ENCODE results near the gene HAUS8. TPM values are rescaled to one million over a fixed set of nuclear protein-coding genes. Genes with fewer than 3 reads are reported as not detected.

HAUS8 gene
- total and polyA plus RNA-seq, 2 of the 13 experiments (the other 11 are each of a cell fraction or from before 2014, with no cell fraction given), result 7.8 to 17.5 TPM

DNA sequence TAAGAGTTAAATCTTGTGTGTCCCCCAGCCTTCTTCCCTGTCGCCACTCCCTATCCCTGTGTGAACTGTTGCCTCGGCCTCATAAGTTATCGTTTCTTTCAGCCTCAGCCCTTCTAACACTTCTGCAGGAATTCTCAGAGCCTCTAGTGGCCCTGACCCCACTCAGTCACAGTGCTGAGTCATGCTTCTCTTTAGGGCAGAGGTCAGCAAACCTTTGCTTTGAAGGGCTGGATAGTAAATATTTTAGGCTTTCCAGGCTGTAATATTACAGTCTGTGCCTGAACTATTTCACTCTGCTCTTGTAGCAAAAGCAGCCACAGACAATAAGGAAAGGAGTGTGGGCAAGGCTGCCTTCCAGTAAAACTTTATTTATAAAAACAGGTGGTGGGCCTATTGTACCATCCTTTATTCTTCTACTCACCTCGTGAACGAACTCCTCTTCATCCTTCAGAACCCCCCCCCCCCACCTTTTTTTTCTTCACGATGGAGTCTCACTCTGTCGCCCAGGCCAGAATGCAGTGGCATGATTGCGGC lies 22.4 kb upstream of the HAUS8 start (continued):
- TF ChIP-seq, protein P1, sequence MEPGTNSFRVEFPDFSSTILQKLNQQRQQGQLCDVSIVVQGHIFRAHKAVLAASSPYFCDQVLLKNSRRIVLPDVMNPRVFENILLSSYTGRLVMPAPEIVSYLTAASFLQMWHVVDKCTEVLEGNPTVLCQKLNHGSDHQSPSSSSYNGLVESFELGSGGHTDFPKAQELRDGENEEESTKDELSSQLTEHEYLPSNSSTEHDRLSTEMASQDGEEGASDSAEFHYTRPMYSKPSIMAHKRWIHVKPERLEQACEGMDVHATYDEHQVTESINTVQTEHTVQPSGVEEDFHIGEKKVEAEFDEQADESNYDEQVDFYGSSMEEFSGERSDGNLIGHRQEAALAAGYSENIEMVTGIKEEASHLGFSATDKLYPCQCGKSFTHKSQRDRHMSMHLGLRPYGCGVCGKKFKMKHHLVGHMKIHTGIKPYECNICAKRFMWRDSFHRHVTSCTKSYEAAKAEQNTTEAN (CRISPR knock-in tag; conservative IDR thresholded peaks at IDR 0.05), result no peak
- no peak for TF ChIP-seq HOXA7 (CRISPR knock-in tag; IDR thresholded peaks at IDR 0.05)
- TF ChIP-seq ZNF256 (CRISPR knock-in tag; conservative IDR thresholded peaks at IDR 0.05), result no peak
- 0 out of 2 replicates have a peak, but pooled peaks have one; percentile 7 for TF ChIP-seq ZNF460 (CRISPR knock-in tag; IDR thresholded peaks at IDR 0.05; ENCODE audit: borderline replicate concordance)
- peak; percentile 48; the same call in 1 of the 2 replicates for TF ChIP-seq KDM6A (CRISPR knock-in tag; IDR thresholded peaks at IDR 0.05; ENCODE audit: low read depth)
- TF ChIP-seq ZNF619 (CRISPR knock-in tag; IDR thresholded peaks at IDR 0.05), result no peak
- TF ChIP-seq ZNF737 (CRISPR knock-in tag; IDR thresholded peaks at IDR 0.05; ENCODE audit: borderline replicate concordance), result no peak
- TF ChIP-seq ZNF33A (CRISPR knock-in tag; IDR thresholded peaks at IDR 0.05; ENCODE audit: borderline replicate concordance), result no peak
- peak; percentile 80 for TF ChIP-seq MIER3 (CRISPR knock-in tag; IDR thresholded peaks at IDR 0.05; ENCODE audit: borderline replicate concordance)
- TF ChIP-seq ZMYM3 (CRISPR knock-in tag; IDR thresholded peaks at IDR 0.05), result peak; percentile 45; the same call in 1 of the 2 replicates
- peak; percentile 89 for TF ChIP-seq BCL6 (CRISPR knock-in tag; IDR thresholded peaks at IDR 0.05)
- TF ChIP-seq, protein P2, sequence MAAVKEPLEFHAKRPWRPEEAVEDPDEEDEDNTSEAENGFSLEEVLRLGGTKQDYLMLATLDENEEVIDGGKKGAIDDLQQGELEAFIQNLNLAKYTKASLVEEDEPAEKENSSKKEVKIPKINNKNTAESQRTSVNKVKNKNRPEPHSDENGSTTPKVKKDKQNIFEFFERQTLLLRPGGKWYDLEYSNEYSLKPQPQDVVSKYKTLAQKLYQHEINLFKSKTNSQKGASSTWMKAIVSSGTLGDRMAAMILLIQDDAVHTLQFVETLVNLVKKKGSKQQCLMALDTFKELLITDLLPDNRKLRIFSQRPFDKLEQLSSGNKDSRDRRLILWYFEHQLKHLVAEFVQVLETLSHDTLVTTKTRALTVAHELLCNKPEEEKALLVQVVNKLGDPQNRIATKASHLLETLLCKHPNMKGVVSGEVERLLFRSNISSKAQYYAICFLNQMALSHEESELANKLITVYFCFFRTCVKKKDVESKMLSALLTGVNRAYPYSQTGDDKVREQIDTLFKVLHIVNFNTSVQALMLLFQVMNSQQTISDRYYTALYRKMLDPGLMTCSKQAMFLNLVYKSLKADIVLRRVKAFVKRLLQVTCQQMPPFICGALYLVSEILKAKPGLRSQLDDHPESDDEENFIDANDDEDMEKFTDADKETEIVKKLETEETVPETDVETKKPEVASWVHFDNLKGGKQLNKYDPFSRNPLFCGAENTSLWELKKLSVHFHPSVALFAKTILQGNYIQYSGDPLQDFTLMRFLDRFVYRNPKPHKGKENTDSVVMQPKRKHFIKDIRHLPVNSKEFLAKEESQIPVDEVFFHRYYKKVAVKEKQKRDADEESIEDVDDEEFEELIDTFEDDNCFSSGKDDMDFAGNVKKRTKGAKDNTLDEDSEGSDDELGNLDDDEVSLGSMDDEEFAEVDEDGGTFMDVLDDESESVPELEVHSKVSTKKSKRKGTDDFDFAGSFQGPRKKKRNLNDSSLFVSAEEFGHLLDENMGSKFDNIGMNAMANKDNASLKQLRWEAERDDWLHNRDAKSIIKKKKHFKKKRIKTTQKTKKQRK (IDR thresholded peaks at IDR 0.05; ENCODE audit: low read length), result no peak
- TF ChIP-seq SP5 (CRISPR knock-in tag; IDR thresholded peaks at IDR 0.05; ENCODE audit: borderline replicate concordance, low read depth), result 0 out of 2 replicates have a peak, but pooled peaks have one; percentile 33
- TF ChIP-seq EP300 (IDR thresholded peaks at IDR 0.05; ENCODE audit: low read depth in 2 of 2, low read length in 2 of 2), result peak; percentile 42 to 85; a peak in 3 of 4 replicates
- TF ChIP-seq EP300 (CRISPR knock-in tag; IDR thresholded peaks at IDR 0.05; ENCODE audit: borderline replicate concordance), result peak; percentile 70
- no peak for TF ChIP-seq ZNF205 (CRISPR knock-in tag; IDR thresholded peaks at IDR 0.05)
- TF ChIP-seq ZNF776 (CRISPR knock-in tag; IDR thresholded peaks at IDR 0.05), result no peak
- TF ChIP-seq ZBTB20 (CRISPR knock-in tag; IDR thresholded peaks at IDR 0.05; ENCODE audit: borderline replicate concordance, low read depth), result 0 out of 2 replicates have a peak, but pooled peaks have one; percentile 33
- TF ChIP-seq KAT8 (CRISPR knock-in tag; IDR thresholded peaks at IDR 0.05), result peak; percentile 58
- TF ChIP-seq NR2F6 (IDR thresholded peaks at IDR 0.05), result peak; percentile 99
- peak; percentile 99 for TF ChIP-seq NR2F6 (CRISPR knock-in tag; IDR thresholded peaks at IDR 0.05)
- peak; percentile 72; the same call in 1 of the 2 replicates for TF ChIP-seq ZFP1 (CRISPR knock-in tag; IDR thresholded peaks at IDR 0.05)
- no peak for TF ChIP-seq ZFP41 (CRISPR knock-in tag; IDR thresholded peaks at IDR 0.05; ENCODE audit: borderline replicate concordance)
- TF ChIP-seq JUND (CRISPR knock-in tag; IDR thresholded peaks at IDR 0.05), result peak; percentile 80; the same call in 1 of the 2 replicates
- TF ChIP-seq DPF2 (CRISPR knock-in tag; IDR thresholded peaks at IDR 0.05; ENCODE audit: borderline replicate concordance, low read depth), result no peak; the same call in 1 of the 2 replicates
- TF ChIP-seq ZNF629 (CRISPR knock-in tag; conservative IDR thresholded peaks at IDR 0.05), result no peak
- TF ChIP-seq, protein P3, sequence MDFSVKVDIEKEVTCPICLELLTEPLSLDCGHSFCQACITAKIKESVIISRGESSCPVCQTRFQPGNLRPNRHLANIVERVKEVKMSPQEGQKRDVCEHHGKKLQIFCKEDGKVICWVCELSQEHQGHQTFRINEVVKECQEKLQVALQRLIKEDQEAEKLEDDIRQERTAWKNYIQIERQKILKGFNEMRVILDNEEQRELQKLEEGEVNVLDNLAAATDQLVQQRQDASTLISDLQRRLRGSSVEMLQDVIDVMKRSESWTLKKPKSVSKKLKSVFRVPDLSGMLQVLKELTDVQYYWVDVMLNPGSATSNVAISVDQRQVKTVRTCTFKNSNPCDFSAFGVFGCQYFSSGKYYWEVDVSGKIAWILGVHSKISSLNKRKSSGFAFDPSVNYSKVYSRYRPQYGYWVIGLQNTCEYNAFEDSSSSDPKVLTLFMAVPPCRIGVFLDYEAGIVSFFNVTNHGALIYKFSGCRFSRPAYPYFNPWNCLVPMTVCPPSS (IDR thresholded peaks at IDR 0.05), result no peak
- TF ChIP-seq ZSCAN12 (CRISPR knock-in tag; IDR thresholded peaks at IDR 0.05), result no peak

All from HepG2 (cell line).